Mesothelial cell of epicardium (in vitro differentiated cells): ENCODE results near the gene PDLIM3. TPM values are rescaled to one million over a fixed set of nuclear protein-coding genes. Genes with fewer than 3 reads are reported as not detected.
A peak's percentile ranks its signal among the peaks of the same experiment; 100 is the strongest.

Experiments
- DNase-seq, 2 experiments: peaks; one replicate each; pipeline ENCODE4 v3.0.0; 2021; ENCODE audit warnings: low spot score in 2 of 2; ENCODE audit not compliant: unreplicated experiment in 2 of 2
- H3K27ac Mint-ChIP-seq: 2 replicates; pipeline ENCODE4 v1.8.0; 2021; ENCODE audit warnings: mixed read lengths
- H3K27me3 Mint-ChIP-seq: 2 replicates; pipeline ENCODE4 v1.8.0; 2021; ENCODE audit warnings: low read depth, mixed read lengths
- H3K36me3 Mint-ChIP-seq: 2 replicates; pipeline ENCODE4 v1.8.0; 2021; ENCODE audit warnings: mixed read lengths
- H3K4me1 Mint-ChIP-seq: 2 replicates; pipeline ENCODE4 v1.8.0; 2021; ENCODE audit warnings: mixed read lengths
- H3K4me3 Mint-ChIP-seq: 2 replicates; pipeline ENCODE4 v1.8.0; 2021; ENCODE audit warnings: mild to moderate bottlenecking, moderate library complexity, mixed read lengths
- H3K9me3 Mint-ChIP-seq: 2 replicates; pipeline ENCODE4 v1.8.0; 2021; ENCODE audit warnings: mixed read lengths
- CTCF ChIP-seq: fragments of 200-600 bp; sonication (generic); IDR thresholded peaks from one replicate; pipeline ENCODE4 v1.5.0; 2021; ENCODE audit warnings: antibody characterized with exemption; ENCODE audit not compliant: unreplicated experiment
- total RNA-seq: library from RNA; stranded (reverse); gene quantifications from 3 replicates; pipeline ENCODE4 v1.2.1, GENCODE V29; 2021

The PDLIM3 gene
- total RNA-seq, 1 donor from 2014 or later: 11.2 TPM

DNA sequence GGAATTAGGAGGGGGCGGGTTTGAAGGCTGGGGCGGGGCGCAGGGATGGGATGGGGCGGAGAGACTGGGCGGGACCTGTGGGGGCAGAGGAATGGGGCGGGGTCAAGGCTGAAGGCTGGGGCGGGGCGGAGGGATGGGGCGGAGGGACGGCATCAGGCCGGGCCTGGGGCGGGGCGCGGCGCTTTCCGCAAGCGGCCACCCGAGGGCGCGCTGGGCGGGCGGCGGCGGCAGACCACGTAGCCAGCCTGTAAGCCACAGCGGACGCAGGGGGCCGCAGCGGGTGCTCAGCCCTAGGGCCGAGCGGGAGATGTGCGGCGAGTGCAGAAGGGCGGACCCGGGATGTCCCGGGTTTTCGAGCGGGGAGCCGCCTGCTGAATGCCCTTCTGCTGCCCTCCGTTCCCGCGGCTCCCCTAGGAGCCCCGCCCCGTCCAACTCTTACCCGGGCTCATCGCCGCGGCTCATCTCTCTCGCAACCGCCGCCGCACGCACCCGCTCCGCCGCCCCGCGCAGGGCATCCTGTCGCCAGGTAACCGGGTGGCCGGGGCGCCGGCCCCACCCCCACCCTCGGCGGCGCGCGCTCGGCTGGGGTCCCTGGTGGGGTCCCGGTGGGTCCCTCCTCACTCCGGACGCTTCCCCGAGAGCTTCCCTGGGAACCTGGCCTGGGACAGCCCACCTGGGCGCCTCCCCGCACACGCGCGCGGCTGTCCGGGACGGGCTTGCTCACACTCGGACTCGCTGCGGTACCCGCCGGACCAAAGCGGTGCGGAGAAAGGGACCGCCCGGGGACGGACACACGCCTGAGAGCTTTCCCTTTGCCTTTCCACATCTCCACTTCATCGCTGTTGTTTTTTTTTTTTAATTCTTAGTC lies 63.8 kb downstream of the PDLIM3 start, which contains the start of gene CCDC110:
CCDC110 (minus strand) TSS at position 499 of the 868 bp plus-strand sequence; CDS start at position 449, 50 bp downstream.
- Mint-ChIP-seq H3K9me3 (no peaks in the 10 kb centered on the region), H3K4me1 (peaks cover 2% of the 10 kb centered on the region), H3K36me3 (no peaks in the 10 kb centered on the region), H3K27ac (peak within 1 kb of the TSS; percentile 45), H3K27me3 (peaks cover 40% of the 10 kb centered on the region), H3K4me3 (peak within 1 kb of the TSS; percentile 85)
- TF ChIP-seq CTCF: peak; percentile 68
- DNase-seq: peak; percentile 93 to 94

GRCh38 chr4:185470501-185471195 lies 64.7 kb downstream of the PDLIM3 start:
- H3K9me3 Mint-ChIP-seq: no peaks in the 10 kb centered on the region
- peak in 1 of 2 experiments; percentile 53 for DNase-seq
- H3K27me3 Mint-ChIP-seq: peaks cover 46% of the 10 kb centered on the region
- TF ChIP-seq CTCF: no peak
- peaks cover 2% of the 10 kb centered on the region for H3K4me1 Mint-ChIP-seq
- no peak overlapping the region for H3K27ac Mint-ChIP-seq
- H3K36me3 Mint-ChIP-seq: no peaks in the 10 kb centered on the region
- peak overlapping the region; percentile 76 for H3K4me3 Mint-ChIP-seq

DNA sequence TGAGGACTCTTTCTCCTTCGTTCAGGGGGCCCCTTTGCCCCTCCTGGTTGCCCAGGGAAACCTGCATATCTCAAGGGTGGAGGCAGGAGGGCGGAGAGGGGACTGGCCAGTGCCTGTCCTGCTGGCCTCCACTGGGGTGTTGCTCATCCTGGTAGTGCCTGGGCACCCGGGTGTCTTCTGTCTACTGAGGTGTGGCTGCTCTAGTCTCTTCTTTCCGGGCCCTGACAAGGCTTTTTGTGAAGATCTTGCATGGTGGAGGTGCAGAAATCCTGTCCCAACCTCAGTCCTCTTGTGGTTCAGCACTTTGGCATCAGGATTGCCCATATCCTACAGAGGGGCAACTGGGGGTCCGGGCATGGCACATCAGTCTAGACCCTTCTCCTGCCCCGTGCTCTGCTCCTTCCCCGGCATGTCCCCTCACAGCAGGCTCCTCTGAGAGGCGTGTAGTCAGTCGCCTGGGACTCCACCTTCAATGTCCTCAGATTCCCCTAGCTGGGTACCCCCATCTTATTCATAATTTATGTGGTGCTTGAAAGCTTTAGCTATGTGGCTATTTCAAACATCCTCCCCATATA lies 65.6 kb downstream of the PDLIM3 start:
- no peak overlapping the region for H3K27ac Mint-ChIP-seq
- peaks cover 9% of the 10 kb centered on the region for H3K4me1 Mint-ChIP-seq
- H3K36me3 Mint-ChIP-seq: no peaks in the 10 kb centered on the region
- TF ChIP-seq CTCF: no peak
- peaks cover 50% of the 10 kb centered on the region for H3K27me3 Mint-ChIP-seq
- H3K4me3 Mint-ChIP-seq: no peak overlapping the region
- no peaks in the 10 kb centered on the region for H3K9me3 Mint-ChIP-seq
- no peak for DNase-seq

DNA sequence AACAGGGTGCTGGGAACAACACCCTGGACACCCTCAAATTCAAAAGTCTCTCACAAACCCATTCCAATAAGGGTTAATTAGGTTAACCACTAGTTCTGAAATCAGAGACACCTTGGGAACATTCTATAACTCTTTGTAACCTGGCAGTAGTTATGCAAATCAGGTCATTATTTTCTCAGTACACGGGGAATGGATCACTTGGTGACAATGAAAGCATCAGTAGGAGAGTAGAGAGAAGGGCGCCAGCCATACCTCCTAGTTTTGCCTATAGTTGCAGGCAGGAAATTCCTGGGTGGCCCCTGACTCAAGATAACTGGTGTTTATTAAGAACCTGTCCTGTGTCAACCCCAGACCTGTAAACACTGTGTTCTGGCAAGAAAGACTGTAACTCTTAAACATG lies 66.3 kb downstream of the PDLIM3 start:
- H3K27me3 Mint-ChIP-seq: peaks cover 50% of the 10 kb centered on the region
- TF ChIP-seq CTCF: no peak

GRCh38 chr4:185467991-185468390 lies 67.3 kb downstream of the PDLIM3 start:
- H3K27ac Mint-ChIP-seq: no peak overlapping the region
- peaks cover 17% of the 10 kb centered on the region for H3K4me1 Mint-ChIP-seq
- H3K36me3 Mint-ChIP-seq: no peaks in the 10 kb centered on the region
- DNase-seq: no peak
- no peak overlapping the region for H3K4me3 Mint-ChIP-seq
- TF ChIP-seq CTCF: no peak
- no peaks in the 10 kb centered on the region for H3K9me3 Mint-ChIP-seq
- peaks cover 45% of the 10 kb centered on the region for H3K27me3 Mint-ChIP-seq

More for the DNA sequence above, 66.3 kb downstream of the PDLIM3 start:
- no peak overlapping the region for H3K27ac Mint-ChIP-seq
- peaks cover 13% of the 10 kb centered on the region for H3K4me1 Mint-ChIP-seq
- no peak overlapping the region for H3K4me3 Mint-ChIP-seq
- H3K36me3 Mint-ChIP-seq: no peaks in the 10 kb centered on the region
- DNase-seq: no peak
- H3K9me3 Mint-ChIP-seq: no peaks in the 10 kb centered on the region
